PC-3 (cell line): Measurements from ENCODE around the gene VAT1L. TPM values are rescaled to one million over a fixed set of nuclear protein-coding genes. Genes with fewer than 3 reads are reported as not detected.

Source experiments
- ATAC-seq: fragments of 200-7000 bp; cut with Tn5 transposase; 2 replicates; pipeline ENCODE4 v1.9.1; 2020; ENCODE audit warnings: mild to moderate bottlenecking, moderate library complexity
- BruUV-seq: library from RNA; stranded (reverse); fragments of 400-500 nt; replicated peaks from 2 replicates; lab custom pipeline; 2021; lab: Mats Ljungman, UMichigan
- CTCF ChIA-PET: fragments of 300-600 bp; sonication (Branson Sonifier 250); formaldehyde crosslinking; loops from one replicate; lab custom pipeline; 2022; ENCODE audit warnings: antibody characterized with exemption; lab: Charles Lee
- POLR2A ChIA-PET: fragments of 300-600 bp; sonication (Branson Sonifier 250); formaldehyde crosslinking; loops from one replicate; lab custom pipeline; 2022; ENCODE audit warnings: antibody characterized with exemption; ENCODE audit not compliant: unreplicated experiment; lab: Charles Lee
- DNase-seq: peaks from one replicate; pipeline ENCODE4 v3.0.0-alpha.2; 2015
- H2AFZ ChIP-seq: fragments of 300-600 bp; sonication (generic); 2 replicates; pipeline ENCODE4 v1.6.0; 2016; ENCODE audit warnings: antibody characterized with exemption, low read length
- H3F3A ChIP-seq: fragments of 300-600 bp; sonication (generic); one replicate; pipeline ENCODE4 v1.6.0; 2017; ENCODE audit warnings: antibody characterized with exemption, low read length, control low read depth, mild to moderate bottlenecking; ENCODE audit not compliant: unreplicated experiment
- H3K27ac ChIP-seq: fragments of 300-600 bp; sonication (generic); 2 replicates; pipeline ENCODE4 v1.5.1; 2016; ENCODE audit warnings: mild to moderate bottlenecking, low read length
- H3K27me3 ChIP-seq: fragments of 300-600 bp; sonication (generic); 2 replicates; pipeline ENCODE4 v1.6.1; 2016; ENCODE audit warnings: low read length, mixed read lengths
- H3K36me3 ChIP-seq: fragments of 300-600 bp; sonication (generic); 2 replicates; pipeline ENCODE4 v1.6.1; 2016; ENCODE audit warnings: low read depth, mixed run types, low read length, mixed read lengths
- H3K4me1 ChIP-seq: fragments of 300-600 bp; sonication (generic); 2 replicates; pipeline ENCODE4 v1.5.1; 2016; ENCODE audit warnings: low read length; ENCODE audit not compliant: insufficient read depth
- H3K4me2 ChIP-seq: fragments of 300-600 bp; sonication (generic); 2 replicates; pipeline ENCODE4 v1.6.0; 2016; ENCODE audit warnings: low read length
- H3K4me3 ChIP-seq: fragments of 300-600 bp; sonication (generic); 2 replicates; pipeline ENCODE4 v1.5.1; 2016; ENCODE audit warnings: mild to moderate bottlenecking, low read length, mixed read lengths
- H3K79me2 ChIP-seq: fragments of 300-600 bp; sonication (generic); 2 replicates; pipeline ENCODE4 v1.6.1; 2017; ENCODE audit warnings: low read length, mixed read lengths
- H3K9ac ChIP-seq: fragments of 300-600 bp; sonication (generic); 2 replicates; pipeline ENCODE4 v1.6.0; 2016; ENCODE audit warnings: mild to moderate bottlenecking, low read length
- H3K9me2 ChIP-seq: fragments of 300-600 bp; sonication (generic); replicated peaks from 2 replicates; pipeline ENCODE4 v1.6.1; 2016; ENCODE audit warnings: mixed run types, low read length, mixed read lengths
- H3K9me3 ChIP-seq: fragments of 300-600 bp; sonication (generic); 2 replicates; pipeline ENCODE4 v1.6.1; 2016; ENCODE audit warnings: low read length, mixed read lengths
- H4K20me1 ChIP-seq: fragments of 300-600 bp; sonication (generic); 2 replicates; pipeline ENCODE4 v1.6.1; 2016; ENCODE audit warnings: low read length, mixed read lengths
- EZH2 ChIP-seq: fragments of 300-600 bp; sonication (generic); IDR thresholded peaks from one replicate; pipeline ENCODE4 v1.6.1; 2017; ENCODE audit warnings: antibody characterized with exemption, mild to moderate bottlenecking, low read length; ENCODE audit not compliant: unreplicated experiment
- EZH2phosphoT487 ChIP-seq: fragments of 300-600 bp; sonication (generic); IDR thresholded peaks from 2 replicates; pipeline ENCODE4 v1.6.1; 2018; ENCODE audit warnings: mild to moderate bottlenecking, antibody characterized with exemption, low read length, borderline replicate concordance
- intact Hi-C: fragments of 100-400 bp; cut with micrococcal nuclease; formaldehyde crosslinking; loops from 2 replicates; pipeline ENCODE4 v1.9.0; 2023
- total RNA-seq: library from RNA; depleted of rRNA; stranded (reverse); fragments of >200 nt; gene quantifications from 2 replicates; pipeline ENCODE4 v1.2.3, GENCODE V29; 2014
- TF ChIP-seq, protein P1 (sequence below): fragments of 300-600 bp; sonication (generic); conservative IDR thresholded peaks from 2 replicates; pipeline ENCODE4 v1.5.1; 2017; ENCODE audit warnings: antibody characterized with exemption, low read depth, mild to moderate bottlenecking, low read length

The VAT1L gene
- total RNA-seq, 1 experiment from 2014 or later = 0.47 TPM

DNA sequence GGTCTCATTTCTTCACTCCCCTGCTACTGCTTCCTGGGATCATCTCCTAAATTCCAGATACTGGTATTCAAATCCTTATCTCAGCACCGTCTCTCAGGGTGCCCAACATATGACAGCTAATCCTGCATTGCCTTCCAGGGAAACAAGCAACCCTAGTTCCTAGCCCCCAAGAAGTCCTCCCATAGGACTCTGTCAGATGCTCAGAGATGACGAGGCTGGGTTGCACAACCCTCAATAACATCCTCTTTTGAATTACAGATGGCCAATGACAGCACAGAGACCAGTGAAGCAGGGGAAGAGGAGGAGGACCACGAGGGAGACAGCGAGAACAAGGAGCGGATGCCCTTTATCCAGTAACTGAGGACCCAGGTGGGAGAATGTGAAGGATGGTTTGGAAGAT lies 189.0 kb downstream of the VAT1L start:
- intact Hi-C loops = no loop called here
- ChIA-PET CTCF (no interaction called here), POLR2A (no interaction called here)
- Histone ChIP-seq H3K9ac (no peak overlapping the region), H2AFZ (no peak overlapping the region), H3F3A (no peaks in the 10 kb centered on the region), H3K9me2 (no peaks in the 10 kb centered on the region), H3K36me3 (no peaks in the 10 kb centered on the region), H3K9me3 (no peaks in the 10 kb centered on the region), H3K4me1 (no peaks in the 10 kb centered on the region), H4K20me1 (no peaks in the 10 kb centered on the region), H3K4me3 (no peak overlapping the region), H3K4me2 (no peak overlapping the region), H3K79me2 (no peaks in the 10 kb centered on the region), H3K27me3 (peaks cover 11% of the 10 kb centered on the region; the same call in 1 of the 2 replicates), H3K27ac (no peak overlapping the region)
- no TSS peak for BruUV-seq
- ATAC-seq (no peak), DNase-seq (no peak)
- TF ChIP-seq EZH2phosphoT487 (no peak), EZH2 (no peak)
- TF ChIP-seq, protein P1, sequence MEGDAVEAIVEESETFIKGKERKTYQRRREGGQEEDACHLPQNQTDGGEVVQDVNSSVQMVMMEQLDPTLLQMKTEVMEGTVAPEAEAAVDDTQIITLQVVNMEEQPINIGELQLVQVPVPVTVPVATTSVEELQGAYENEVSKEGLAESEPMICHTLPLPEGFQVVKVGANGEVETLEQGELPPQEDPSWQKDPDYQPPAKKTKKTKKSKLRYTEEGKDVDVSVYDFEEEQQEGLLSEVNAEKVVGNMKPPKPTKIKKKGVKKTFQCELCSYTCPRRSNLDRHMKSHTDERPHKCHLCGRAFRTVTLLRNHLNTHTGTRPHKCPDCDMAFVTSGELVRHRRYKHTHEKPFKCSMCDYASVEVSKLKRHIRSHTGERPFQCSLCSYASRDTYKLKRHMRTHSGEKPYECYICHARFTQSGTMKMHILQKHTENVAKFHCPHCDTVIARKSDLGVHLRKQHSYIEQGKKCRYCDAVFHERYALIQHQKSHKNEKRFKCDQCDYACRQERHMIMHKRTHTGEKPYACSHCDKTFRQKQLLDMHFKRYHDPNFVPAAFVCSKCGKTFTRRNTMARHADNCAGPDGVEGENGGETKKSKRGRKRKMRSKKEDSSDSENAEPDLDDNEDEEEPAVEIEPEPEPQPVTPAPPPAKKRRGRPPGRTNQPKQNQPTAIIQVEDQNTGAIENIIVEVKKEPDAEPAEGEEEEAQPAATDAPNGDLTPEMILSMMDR = no peak

DNA sequence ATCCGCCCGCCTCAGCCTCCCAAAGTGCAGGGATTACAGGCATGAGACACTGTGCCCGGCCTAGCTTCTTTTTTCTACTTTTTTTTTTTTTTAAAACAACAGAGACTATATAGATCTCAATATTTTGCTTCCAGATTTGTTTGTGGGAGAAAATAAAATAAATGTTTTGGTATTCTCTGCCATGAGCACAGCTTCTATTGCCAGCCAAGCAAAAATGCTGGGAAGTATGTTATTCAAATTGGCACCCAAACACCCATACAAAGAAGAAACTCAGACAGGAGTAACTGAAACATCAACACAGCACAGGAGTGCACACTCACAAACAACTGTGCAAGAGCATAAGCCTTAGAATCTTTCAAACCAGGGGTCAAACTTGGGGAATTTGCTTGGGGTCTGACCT lies 196.7 kb downstream of the VAT1L start:
- Histone ChIP-seq H3K4me2 (no peak overlapping the region), H3K9me3 (no peaks in the 10 kb centered on the region), H3K4me3 (no peak overlapping the region), H3K9me2 (no peaks in the 10 kb centered on the region), H3K79me2 (no peaks in the 10 kb centered on the region), H3K27ac (no peak overlapping the region), H2AFZ (no peak overlapping the region), H3F3A (no peaks in the 10 kb centered on the region), H3K27me3 (no peaks in the 10 kb centered on the region), H3K36me3 (no peaks in the 10 kb centered on the region), H3K9ac (no peak overlapping the region), H3K4me1 (no peaks in the 10 kb centered on the region), H4K20me1 (no peaks in the 10 kb centered on the region)
- DNase-seq (no peak), ATAC-seq (no peak)
- ChIA-PET CTCF (no interaction called here), POLR2A (no interaction called here)
- intact Hi-C loops = no loop called here
- TF ChIP-seq EZH2 (no peak), EZH2phosphoT487 (no peak)
- TF ChIP-seq, protein P1 = no peak
- no TSS peak for BruUV-seq

DNA sequence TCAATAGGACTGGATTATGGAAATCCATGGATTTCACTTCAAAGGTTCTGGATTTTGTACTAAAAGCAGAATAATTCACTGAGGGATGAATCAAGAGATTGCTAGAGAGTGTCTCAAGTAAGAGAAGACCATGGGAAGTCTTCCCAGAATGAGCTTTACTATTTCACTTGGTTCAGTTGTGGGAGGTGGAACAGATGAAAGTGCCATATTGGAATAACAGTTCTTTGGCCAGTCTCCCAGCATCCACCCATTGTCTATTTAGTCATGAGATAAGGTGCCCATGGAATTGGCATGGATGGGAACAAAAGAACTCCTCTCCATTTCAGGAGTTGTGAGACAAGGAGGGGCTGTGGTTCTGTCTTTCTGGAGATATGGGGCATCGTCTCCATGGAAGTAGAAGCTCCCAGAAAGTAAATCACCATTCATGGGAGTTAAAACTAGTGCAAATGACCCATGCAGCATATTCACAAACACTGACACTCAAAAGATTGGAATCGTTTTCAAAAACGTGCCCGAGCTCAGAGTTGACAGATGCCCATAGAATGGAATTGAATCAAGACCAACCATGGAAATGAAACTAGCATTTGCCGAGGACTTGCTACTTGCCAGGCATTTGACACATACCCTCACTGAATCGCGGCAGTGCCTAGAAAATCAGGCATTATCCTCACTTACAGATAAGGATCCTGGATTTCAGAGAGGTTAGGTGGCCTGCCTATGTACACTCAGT lies 197.8 kb downstream of the VAT1L start:
- Histone ChIP-seq H3K27me3 (no peaks in the 10 kb centered on the region), H3K9ac (no peak overlapping the region), H3K9me3 (no peaks in the 10 kb centered on the region), H4K20me1 (no peaks in the 10 kb centered on the region), H3F3A (no peaks in the 10 kb centered on the region), H3K4me2 (no peak overlapping the region), H3K4me1 (no peaks in the 10 kb centered on the region), H3K36me3 (no peaks in the 10 kb centered on the region), H3K27ac (no peak overlapping the region), H3K4me3 (no peak overlapping the region), H2AFZ (no peak overlapping the region), H3K79me2 (no peaks in the 10 kb centered on the region), H3K9me2 (no peaks in the 10 kb centered on the region)
- intact Hi-C loops = no loop called here
- DNase-seq (no peak), ATAC-seq (no peak)
- no TSS peak for BruUV-seq
- ChIA-PET CTCF (no interaction called here), POLR2A (no interaction called here)
- TF ChIP-seq EZH2 = no peak
- TF ChIP-seq, protein P1 = no peak
- no peak for TF ChIP-seq EZH2phosphoT487
